ENCODE data around the gene PBRM1.
A peak's percentile ranks its signal among the peaks of the same experiment; 100 is the strongest.

The PBRM1 gene

DNA sequence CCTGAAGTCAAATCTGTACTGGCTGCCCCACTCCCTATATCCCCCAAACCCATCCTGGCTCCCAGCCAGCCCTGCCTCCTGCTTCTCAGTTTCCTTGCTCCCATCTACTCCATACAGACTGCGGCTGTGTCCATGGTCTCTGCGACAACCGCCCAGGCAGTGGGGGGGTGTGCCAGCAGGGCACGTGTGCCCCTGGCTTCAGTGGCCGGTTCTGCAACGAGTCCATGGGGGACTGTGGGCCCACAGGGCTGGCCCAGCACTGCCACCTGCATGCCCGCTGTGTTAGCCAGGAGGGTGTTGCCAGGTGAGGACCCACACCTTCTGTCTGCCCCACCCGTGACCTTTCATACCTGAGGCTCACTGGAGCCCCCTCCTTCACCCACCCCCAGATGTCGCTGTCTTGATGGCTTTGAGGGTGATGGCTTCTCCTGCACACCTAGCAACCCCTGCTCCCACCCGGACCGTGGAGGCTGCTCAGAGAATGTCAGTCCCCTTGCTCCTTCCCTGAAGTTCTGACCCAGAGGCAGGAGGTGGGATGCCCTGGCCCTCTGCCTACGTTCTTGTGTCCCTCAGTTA is 175.9 kb downstream of the PBRM1 start:
- DNase-seq (ENCODE audit: low spot score), result no peak

DNA sequence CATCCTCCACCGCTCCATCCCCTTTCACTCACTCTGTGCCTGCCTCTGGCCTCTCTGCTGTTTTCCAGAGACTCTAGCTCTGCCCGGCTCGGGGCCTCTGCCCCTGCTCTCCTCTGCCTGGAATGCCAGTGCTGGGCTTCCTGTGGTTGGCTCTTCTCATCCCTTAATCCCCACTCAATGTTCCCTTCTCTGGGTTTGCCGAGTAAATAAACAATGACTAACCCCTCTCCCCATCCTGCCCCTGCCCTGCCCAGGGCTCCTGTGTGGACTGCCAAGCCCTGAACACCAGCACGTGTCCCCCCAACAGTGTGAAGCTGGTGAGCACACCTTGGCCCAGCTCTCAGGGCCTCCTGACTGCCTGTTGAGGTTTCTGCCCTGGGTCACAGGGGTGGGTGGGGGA is 178.4 kb downstream of the PBRM1 start:
- peak; percentile 61 for DNase-seq (ENCODE audit: low spot score)

DNA sequence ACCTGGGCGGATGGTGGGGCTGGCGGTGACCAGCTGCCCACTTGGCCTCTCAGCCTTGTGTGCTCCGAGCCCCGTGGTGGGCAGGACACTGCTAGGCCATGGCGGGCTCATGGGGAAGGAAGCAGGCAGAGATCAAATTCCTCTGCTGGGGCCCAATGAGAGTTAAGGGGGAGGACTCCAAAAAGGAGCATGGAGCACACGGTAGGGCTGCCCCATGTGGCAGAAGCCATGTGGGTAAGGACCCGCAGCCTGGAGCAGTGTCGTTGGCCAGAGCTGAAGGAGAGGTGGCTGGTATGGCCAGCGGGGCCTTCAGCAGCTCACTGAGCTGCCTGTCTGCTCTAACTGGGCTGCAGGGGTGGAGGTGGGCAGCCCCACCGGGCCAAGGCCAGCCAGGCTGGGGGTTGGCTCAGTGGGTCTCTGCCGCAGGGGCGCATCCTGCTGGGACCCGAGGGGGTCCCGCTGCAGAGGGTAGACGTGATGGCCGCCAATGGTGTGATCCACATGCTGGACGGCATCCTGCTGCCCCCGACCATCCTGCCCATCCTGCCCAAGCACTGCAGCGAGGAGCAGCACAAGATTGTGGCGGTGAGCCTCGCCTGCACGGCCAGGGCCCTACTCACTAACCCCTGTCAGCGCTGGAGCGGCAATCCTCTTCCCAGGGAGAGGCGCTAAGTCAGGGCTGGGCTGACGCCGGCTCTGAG is 179.3 kb downstream of the PBRM1 start:
- no peak for DNase-seq (ENCODE audit: low spot score)

DNA sequence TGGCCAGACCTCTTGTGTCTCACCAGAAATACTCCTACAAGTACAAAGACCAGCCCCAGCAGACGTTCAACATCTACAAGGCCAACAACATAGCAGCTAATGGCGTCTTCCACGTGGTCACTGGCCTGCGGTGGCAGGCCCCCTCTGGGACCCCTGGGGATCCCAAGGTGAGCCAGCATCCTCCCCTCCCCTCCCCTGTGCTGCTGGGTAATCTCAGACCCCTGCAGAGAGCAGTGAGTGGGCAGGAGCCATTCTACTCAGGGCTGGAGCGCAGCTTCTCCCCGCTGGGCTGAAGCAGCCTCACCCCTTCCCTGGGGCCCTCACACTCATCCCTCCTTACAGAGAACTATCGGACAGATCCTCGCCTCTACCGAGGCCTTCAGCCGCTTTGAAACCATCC is 180.7 kb downstream of the PBRM1 start:
- no peak for DNase-seq (ENCODE audit: low spot score)

DNA sequence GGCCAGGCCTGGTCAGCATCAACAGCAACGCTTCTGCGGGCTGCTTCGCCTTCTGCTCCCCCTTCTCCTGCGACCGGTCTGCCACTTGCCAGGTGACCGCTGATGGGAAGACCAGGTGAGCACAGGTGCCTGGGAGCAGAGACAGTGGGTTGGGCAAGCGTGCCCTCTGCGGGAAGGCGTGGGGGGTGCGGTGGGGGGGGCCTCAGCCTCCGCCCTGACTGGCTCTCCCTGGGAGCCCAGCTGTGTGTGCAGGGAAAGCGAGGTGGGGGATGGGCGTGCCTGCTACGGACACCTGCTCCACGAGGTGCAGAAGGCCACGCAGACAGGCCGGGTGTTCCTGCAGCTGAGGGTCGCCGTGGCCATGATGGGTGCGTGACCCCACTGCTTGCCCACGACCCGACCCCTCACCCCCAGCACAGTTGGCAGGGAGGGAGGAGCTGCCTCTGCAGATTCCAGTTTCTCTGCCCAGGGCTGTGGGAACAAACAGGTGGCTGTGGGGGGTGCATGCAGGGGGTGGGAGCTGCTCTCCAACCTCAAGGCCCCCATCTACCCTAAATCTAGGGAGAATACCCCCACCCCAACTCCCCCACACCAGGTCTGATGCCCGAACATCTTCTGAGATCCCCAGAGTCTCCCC is 181.8 kb downstream of the PBRM1 start:
- no peak for DNase-seq (ENCODE audit: low spot score)

DNA sequence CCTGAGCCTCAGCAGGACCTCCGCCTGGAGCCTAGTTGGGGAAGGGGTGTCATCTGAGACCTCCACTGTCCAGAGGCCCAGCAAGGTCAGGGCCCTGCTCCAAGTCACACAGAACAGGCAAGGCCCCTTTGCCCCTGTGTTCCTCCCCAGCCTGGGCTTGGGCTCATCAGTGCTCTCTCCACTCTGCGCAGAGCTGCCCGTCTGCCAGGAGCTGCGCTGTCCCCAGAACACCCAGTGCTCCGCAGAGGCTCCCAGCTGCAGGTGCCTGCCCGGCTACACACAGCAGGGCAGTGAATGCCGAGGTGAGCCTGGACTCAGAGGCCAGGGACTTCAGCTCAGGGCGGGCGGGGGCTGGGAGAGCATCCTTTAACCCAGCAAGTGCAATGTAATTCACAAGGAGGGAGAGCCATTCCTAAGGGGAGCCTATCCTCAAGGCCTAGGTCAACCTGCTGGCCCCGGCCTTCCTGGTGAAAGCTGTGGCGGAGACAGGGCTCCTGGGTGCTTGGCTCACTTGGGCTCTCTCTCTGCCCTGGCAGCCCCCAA is 182.8 kb downstream of the PBRM1 start:
- no peak for DNase-seq (ENCODE audit: low spot score)

DNA sequence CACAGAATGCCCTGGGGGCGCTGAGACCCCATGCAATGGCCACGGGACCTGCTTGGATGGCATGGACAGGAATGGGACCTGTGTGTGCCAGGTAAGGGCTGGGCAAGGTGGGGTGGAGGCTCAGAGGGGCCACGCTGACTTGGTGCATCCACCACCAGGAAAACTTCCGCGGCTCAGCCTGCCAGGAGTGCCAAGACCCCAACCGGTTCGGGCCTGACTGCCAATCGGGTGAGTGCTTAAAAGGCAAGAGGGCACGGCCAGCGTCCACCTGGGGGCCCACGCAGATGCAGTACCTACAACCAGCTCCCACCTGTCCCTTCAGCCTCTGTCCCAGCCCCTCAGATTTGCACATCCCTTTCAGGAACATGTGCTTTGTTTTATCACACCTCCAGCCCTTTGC is 183.7 kb downstream of the PBRM1 start:
- DNase-seq (ENCODE audit: low spot score), result no peak

DNA sequence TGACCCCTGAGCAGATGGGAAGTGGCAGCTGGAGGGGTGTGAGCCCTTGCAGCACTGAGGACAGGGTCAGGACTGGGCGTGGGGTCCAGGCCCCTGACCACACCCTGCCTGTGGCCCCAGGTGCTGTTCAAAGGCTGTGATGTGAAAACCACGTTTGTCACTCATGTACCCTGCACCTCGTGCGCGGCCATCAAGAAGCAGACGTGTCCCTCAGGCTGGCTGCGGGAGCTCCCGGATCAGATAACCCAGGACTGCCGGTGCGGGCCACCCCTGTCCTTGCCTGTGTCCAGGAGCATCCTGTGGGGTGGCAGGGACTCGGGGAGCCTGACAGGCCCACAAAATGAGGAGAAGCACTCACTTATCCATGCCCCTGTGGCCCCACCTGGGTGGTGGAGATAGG is 184.7 kb downstream of the PBRM1 start:
- DNase-seq (ENCODE audit: low spot score), result no peak

DNA sequence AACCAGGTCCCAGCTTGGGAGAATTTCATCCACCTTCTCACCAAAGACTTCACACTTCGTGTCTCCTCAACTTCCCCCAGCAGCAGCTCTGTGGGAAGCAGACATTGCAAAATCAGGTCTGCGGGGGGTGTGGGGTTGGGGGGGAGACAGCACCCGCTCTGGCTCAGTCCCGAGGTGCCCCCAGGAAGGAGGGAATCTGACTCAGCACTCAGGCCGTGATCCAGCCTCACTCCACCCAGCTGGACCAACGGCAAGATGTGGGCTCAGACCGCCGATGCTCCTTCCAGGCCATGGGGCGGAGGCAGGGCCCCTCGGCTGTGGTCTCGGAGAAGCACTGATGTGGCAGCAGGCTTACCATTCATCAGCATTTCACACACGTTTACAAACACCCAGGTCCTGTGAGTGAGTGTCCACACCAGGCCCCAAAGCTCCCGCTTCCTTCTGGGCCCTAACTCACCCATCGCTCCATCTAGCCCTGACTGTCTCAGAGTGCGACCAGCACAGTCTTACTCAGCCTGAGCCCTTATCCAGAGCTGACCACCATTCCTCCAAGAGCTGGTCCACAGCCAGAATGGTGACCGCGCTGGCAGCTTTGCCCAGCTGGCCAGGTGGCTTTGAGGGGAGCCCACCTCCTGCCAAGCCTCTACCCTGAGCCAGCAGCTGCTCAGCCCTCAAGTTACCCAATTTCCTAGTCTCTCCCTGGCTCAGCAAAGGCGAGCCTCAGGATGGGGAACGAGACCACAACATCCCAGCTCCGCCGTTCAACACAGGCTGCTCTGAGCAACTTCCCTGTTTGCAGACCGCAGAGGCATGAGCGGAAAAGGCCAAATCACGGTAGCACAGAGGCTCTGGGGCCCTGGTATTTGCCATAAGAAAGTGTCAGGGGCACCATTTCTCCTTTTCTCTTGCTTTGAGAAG is 187.3 kb downstream of the PBRM1 start:
- no peak for DNase-seq (ENCODE audit: low spot score)

DNA sequence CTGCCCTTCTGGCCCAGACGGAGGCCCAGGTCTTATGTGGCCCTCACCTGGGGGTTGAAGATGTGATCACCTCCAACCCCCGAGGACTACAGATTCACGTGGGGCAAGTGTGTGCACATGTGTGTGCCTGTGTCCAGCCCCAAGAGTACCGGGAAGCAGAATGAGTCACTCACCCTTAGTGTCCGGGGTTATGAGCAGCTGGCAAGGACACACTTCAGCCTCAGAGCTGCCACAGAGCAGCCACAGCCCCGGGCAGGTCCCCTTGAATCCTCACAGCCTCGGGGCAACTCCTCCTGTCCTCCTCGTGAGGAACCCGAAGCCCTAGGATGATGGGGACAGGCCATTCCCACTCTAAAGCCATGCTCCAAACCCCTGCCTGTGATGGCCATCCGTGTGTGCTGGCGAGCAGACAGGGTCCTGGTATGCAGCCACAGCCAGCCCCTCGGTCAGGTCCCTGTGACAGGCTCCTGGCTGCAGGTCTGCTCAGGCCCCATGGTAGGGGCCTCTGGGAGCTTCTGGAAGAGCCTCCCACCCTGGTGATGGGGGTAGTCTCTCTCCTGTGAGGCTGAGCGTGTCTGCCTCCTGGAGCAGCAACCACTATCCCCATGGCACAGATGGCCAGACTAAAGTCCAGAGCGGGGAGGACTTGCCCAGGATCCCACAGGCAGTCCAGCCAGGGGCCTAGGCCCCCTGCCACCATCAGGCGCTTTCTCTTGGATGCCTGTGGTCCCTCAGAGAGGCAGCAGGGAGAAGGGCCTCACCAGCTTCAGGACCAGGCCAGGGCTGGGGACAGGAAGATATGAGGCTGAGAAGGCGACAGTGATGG is 189.7 kb downstream of the PBRM1 start:
- DNase-seq (ENCODE audit: low spot score), result peak; percentile 61

All from hepatic stellate cell (primary cell).